HG03025 (cell line): ENCODE results near the gene PSMB7.

ENCODE experiments used
- ATAC-seq: cut with Tn5 transposase; IDR thresholded peaks from one replicate; pipeline ENCODE4 v1.9.1; 2021; ENCODE audit warnings: mild to moderate bottlenecking, moderate library complexity; ENCODE audit not compliant: unreplicated experiment, low FRiP score

The PSMB7 gene

DNA sequence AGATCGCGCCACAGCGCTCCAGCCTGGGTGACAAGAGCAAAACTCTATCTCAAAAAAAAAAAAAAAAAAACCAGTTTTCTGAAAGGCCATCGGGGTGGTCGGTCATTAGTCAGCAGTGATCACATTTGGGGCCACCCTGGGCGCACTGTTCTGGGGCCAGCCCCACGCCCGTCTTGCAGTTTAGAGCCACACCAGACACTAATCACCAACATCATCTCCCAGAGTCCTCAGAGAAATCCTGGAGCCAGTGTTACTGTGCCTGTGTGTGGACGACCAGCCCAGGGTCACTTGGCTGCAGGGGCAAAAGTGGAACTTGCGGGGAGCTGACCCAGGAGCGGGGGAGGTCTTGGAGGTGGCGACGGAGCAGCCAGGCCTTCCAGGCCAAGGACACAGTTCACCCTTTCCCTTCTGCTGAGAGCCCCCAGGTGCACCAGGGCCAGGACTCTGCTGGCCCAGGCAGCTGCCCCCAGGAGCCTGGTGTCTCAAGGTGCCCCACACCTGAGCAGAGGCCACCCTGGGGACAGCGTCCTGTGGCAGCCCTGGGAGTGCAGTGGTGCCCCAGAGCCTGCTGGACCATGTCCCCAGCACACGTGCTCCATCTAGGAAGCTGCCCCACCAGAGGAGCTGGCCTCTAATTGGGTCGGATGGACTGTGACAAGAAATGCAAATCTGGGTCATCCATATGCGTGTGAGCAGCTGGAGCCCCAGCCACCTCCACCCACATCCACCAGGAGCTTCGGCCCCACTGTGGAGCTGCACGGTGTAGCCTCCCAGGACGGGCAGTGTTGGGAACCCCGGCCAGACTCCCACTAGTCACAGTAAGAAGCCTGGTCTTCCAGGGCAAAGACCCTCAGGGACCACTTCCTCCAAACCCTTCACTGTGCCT, 106.4 kb downstream of the PSMB7 start:
- ATAC-seq: no peak

DNA sequence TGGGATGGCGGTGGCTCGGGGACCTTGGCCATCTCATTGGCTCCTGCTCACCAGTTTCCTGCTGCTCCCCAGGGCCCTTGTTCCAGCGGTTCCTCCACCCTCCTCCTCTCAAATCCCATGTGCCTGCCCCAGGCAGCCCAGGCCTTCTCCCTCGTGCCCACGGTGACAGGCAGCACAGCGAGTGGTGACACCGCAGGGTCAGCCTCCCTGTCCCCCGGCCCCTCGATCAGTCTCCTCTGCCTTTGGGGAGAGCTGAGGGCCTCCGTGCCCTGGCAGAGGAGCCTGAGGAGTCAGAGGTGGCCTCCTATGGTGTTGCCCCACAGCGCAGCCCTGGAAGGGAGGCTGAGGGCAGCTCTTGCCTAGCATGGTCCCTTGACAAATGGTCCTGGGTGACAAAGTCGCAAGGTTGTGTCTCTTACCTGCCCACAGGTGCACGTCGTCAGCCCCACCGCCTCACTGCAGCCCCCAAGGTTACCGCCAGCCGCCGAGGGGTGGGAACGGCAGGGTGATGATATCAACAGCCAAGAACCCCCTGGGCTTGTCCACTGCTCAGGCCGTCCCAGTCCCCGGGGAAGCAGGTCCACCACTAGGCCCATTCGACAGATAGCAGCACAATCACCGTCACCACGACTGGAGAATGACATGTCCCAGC, 107.7 kb downstream of the PSMB7 start:
- no peak for ATAC-seq

DNA sequence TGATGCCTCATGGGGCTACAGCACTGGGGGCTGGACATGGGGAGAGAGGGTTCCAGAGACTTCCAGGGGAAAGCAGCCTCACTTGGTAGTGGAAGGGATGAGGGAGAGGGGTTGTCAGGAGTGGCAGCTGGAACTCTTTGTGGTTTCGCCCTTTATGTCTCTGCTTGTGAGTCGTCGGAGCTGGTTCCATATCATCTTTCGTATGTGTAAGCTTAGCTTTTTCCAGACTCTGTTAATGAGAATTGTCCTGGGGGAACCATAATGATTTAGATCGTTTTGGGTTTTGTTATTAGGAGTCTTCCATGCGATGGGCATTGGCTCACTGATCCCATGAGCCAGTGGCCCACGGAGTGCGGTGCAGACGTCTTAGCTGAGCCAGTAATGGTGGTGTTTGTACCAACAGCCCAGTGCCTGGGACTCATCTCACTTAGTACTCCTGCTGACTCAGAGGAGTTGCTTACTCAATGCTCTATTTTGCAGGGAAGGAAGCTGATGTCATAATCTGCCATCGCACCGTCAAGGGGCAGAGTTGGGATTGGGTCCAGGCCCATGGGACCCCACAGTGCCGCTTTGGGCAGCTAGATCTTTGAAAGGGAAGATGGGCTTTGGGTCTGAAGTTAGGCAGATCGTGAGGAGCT, 109.0 kb downstream of the PSMB7 start:
- no peak for ATAC-seq

DNA sequence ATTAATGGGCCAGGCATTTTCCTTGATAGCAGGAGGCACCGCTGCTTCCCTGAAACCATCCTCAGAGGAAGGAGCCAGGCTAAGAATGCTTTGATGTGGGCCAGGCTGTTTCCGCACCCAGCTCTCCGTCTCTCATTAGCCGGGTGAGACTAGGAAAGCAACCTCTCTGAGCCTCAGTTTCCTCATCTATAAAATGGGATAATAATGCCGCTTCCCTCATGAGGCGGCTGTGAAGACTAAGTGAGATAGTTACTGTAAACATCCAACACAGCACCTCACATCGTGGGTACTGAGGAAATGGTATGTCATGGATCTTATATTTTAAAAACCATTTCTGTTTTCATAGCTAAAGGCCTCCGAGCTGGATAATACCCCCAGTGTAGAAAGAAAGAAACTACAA, 111.0 kb downstream of the PSMB7 start:
- ATAC-seq: no peak

DNA sequence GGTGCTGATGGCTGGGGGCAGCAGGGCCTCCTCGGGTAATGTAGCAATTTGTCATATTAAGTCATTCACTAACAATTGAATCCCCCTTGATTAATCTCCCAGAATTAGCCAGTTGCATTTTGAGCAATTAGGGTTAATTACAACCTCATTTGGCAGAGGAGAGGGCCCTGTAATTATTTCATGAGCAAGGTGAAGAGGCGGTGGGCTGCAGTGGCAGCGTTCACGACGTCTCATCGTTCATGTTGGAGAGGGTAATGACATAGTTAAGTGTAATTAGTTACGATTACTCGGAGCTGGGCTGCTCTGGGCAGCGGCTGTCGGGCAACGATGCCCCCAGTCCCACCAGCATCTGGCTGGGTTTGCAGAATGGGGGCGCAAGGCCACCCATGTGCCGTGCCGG, 111.5 kb downstream of the PSMB7 start:
- ATAC-seq: no peak
